T-helper 1 cell (primary cell): ENCODE results near the gene DUOX2.
"Not testable (repeated sequence)": the region's sequence is repeated elsewhere in the genome, so short reads cannot be mapped to it uniquely, and the experiment has no call there.

Experiments used
- DNase-seq, 5 donors: peaks; one replicate each; pipeline ENCODE4 v3.0.0-alpha.2; 2012 to 2020

Gene DUOX2

GRCh38 chr15:45097466-45097865 lies 16.5 kb downstream of the DUOX2 start:
- DNase-seq, result no peak

DNA sequence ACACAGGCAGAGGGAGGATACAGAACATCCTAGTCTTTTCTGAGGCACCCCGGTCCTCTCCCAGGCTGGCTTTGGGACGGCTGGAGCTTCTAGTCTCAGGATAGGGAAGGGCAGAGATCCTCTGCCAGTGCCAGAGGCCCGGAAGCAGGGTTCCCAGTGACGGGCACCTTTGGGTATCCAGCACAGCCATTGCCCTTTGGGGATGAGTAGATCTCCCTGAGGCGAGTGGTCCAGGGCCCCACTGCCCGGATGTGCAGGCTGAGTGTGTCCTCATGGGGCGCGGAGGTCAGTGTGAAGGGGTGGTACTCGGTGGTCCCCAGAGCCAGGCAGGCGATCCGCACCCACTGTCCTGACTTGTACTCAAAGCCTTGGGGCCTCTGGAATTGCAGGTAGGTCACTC lies 18.3 kb downstream of the DUOX2 start:
- no peak for DNase-seq

GRCh38 chr15:45094358-45094730 lies 19.6 kb downstream of the DUOX2 start:
- no peak for DNase-seq

DNA sequence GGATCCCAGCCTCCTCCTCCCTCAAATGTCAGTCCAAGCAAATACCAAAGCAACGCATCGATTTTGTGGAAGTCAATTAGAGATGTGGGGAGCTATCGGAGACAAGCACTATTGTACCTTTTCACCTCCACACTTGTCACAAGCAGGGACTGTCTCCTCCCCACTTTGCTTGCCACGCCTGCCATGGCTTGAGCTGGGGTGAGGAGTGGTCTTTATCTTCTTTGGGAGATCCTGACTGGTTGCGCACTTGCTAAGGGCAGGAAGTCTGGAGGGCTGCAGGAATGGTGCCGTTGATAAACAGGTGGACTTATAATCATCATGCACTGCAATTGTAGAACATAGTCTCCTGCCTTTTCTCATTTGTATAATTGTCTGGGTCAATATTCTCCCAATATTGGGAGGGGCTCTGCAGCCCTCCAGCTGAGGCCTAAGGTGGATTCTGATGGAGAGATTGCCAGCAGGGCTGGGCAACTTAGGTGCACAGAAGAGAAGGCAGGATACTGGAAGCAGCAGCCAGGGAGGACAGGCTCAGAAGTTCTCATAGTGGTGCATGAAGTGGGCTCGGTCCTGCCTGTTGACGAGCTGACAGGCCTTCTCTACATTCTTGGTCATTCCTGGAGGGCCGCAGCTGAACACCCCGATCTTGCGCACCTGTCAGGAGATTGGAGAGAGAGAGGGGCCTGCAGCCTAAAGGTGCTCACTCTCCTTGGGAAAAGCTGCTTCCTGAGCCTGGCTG lies 20.2 kb downstream of the DUOX2 start:
- no peak for DNase-seq

- DNase-seq, result no peak
These were observed 21.0 kb downstream of the DUOX2 start for GRCh38 chr15:45093013-45093412.

- DNase-seq, result no peak
These were observed 22.4 kb downstream of the DUOX2 start for GRCh38 chr15:45091576-45091975.

DNA sequence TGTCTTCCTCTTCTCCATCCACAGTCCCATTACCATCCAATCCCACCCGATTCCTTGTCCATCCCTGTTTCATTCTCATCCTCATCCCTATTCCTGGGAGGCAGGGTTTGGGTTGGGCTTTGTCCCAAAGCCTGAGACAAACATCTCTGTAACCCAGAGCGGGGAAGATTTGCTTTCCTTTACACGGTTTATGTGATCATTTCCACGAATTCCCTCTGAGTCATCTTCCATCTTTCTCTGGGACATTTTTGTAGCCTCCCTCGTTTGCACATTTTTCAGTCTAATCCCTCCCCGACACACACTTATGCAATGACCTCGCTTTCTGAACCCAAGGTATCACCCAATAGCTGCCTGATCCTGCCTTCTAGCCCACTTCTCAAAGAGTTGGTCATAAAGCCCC lies 22.8 kb downstream of the DUOX2 start:
- no peak for DNase-seq

GRCh38 chr15:45089712-45090373 lies 24.1 kb downstream of the DUOX2 start:
- no peak for DNase-seq

GRCh38 chr15:45088801-45089711 lies 24.9 kb downstream of the DUOX2 start:
- no peak for DNase-seq

GRCh38 chr15:45087513-45087912 lies 26.5 kb downstream of the DUOX2 start:
- DNase-seq, result no peak

GRCh38 chr15:45084163-45084562 lies 29.8 kb downstream of the DUOX2 start:
- no peak for DNase-seq

- no peak for DNase-seq
These were observed 30.7 kb downstream of the DUOX2 start for GRCh38 chr15:45083223-45083622.

DNA sequence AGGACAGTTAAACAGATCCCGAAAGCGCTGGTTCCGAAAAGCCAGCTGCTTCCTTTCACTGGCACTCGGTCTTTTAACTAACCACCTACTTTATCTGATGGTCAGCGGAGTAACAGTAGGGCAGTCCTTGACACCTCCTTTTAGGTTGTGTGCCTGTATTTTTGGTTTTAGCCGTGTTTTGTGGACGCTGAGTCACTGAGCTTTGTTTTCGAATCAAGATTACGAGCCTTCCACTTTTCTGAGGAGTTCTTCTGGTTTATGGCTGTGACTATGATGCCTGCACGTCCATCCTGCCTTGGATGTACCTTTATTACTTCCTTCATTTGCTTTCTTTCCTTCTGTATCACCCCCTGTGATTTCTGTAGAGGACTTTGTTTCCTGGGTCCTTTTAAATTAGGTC lies 31.6 kb downstream of the DUOX2 start:
- DNase-seq, result not testable (repeated sequence)

DNA sequence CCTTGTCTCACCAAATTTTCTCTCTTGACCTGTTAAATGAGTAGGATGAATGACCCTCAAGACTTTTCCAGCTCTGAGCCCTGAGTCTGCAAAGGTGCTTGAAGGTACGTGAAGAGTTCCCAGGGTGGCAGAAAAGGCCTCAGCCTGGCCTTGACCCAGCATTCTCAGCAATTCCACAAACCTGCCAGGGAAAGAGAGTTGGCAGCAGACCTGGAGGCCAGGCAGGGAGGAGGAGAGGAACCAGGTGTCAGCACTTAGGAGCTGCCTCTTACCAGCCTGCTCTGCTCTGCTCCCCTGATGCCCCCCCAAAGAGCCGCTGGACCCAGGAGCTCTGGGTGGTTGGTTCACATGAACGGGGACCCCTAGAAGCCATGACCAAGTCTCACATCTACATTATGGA lies 33.4 kb downstream of the DUOX2 start:
- not testable (repeated sequence) for DNase-seq

DNA sequence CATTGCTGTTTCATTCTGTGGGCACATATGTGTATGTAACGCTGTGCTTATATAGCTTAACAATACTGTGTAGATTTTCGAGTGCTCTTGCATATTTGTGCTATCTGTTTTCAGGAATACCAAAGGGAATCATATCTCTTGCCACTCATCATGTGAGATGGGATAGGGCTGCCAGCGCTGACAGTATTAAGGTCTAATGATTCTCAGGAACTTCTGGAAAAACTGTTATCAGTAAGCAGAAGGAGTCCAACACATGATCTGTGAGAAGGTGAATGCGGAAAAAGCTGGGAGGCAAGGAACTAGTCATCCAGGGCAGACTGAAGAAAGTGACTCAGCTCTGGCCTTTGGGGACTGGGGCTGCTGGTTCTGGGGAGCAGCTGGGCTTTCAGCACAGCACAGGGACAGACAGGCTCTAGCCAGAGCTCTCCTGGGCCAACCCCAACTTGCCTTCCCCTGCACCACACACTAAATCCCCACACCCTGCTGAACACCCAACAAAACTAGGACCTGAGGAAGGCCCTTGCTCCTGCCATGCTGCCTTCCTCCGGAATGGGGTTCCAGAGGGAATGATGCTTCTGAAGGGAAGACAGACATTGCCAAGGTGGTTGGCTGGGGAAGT lies 34.2 kb downstream of the DUOX2 start:
- not testable (repeated sequence) for DNase-seq

- not testable (repeated sequence) for DNase-seq
These were observed 34.8 kb downstream of the DUOX2 start for GRCh38 chr15:45079201-45079600.

DNA sequence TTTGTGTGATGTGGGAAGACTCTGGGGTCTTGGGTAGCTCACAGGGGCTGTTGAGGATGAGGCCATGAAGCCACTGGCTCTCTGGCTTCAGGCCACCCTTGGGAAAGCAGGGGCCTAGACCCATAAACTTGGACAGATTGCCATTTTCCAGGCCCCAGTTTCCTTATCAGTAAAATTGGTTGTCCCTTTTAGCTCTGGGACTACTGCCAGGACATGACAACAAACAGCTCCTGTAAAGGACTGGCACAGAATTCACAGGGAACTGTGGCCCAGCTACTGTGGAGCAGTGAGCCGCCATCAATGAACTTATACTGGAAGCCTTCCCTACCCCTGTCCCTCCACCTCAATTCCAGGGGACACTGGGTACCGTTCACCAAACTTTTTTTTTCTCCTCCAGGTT lies 36.6 kb downstream of the DUOX2 start:
- not testable (repeated sequence) for DNase-seq

DNA sequence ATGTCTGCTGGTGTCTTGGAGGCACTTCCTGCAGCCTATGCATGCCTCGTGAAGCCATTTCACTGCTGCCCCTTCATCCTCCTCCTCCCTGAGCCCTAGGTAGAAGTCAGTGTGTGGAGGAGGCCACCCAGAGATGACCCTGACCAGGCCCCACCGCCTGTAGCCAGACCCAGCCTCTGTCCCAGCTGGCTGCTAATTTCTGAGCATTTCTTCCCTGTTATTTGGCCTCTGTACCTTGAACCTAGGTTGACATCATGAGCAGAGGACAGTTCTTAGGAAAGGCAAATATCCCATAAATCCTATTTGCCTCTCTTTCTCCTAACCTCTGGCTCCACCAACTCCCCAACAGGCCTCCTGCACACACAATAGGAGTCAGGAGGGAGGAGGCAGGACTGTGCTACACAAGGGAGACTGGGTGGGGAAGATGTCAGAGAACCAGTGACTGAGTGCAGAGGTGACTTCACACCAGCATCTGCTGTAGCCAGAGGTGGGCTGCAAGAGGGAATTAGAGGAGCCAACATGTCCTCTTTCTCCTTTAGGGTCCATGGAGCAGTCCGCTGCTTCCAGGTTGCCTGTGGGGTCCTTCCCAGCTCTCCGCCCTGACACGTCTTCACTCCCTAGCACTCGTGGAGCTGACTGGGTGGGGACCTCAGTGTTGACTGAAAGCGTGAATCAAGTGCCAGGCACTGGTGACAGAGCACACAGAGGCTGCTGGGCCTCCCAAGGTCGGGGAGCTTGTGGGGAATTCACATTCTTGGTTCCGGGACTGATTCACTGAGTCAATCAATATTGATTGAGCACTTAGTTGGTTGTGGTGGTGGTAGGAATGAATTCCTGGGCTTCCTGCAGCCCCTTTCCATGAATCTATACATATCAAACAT lies 38.3 kb downstream of the DUOX2 start:
- DNase-seq, result not testable (repeated sequence)

DNA sequence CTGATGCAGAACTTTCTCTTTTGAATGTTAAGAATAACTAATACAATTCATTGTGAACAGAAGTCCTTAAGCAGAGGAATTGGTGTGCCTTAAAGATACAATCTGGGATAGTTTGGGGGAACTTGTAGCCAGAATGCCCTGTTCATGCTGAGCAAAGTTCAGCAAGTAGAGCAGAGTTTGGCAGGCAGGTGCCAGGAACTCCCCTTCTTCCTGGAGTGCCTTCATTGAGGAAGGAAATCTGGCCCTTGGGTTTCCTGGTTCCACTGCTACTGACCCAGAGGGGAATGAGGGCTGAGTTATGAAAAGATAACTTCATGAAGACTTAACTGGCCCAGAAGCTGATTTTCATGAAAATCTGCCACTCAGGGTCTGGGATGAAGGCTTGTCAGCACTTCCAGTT lies 40.4 kb downstream of the DUOX2 start:
- not testable (repeated sequence) for DNase-seq

DNA sequence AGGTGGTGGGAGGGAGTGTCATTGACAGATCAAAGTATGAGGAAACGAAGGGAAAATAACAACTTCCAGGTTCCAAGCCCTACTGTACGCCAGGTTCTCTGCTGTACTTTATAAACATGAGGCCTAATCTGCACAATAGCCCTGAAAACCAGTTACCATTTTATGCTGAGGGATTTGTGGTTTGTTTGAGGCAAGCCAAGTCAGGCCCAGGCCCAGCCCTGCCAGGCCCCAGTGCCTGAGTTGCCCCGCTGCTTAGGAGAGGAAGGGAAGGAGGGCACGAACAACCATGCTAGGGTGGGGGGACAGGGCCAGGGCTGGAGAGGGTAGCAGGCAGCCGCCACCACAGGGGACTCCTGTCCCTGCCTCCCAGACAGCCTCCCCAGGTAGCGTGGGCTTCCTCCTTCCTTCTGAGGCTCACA lies 44.0 kb downstream of the DUOX2 start:
- not testable (repeated sequence) for DNase-seq

- DNase-seq, result no peak
These were observed 49.6 kb downstream of the DUOX2 start for GRCh38 chr15:45064386-45064785.

DNA sequence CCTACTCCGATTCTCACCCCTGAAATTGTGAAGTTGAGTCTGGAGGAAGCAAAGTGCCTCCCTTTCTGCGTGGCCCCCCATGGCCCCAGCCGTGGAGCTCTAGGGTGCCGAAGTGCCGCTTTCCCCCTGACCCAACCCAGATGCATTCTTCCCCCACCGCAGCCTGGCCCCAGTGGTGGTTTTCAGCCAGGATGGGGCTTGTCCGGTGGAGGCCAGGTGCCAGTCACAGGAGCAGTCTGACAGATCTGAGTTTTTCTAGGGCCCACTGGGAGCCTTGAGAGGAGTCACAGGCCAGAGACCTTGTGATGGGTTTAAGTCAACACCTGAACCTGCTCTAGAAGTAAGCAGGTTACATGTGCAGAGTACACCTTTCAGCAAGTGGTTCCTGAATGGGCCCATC lies 51.7 kb downstream of the DUOX2 start:
- not testable (repeated sequence) for DNase-seq
